ENCODE results near the gene PRDM11. TPM values are rescaled to one million over a fixed set of nuclear protein-coding genes. Genes with fewer than 3 reads are reported as not detected.
A peak's percentile ranks its signal among the peaks of the same experiment; 100 is the strongest.

Gene PRDM11
- total RNA-seq, 4 donors from 2014 or later = 5.0 to 15.4 (median 9.5) TPM

- Histone ChIP-seq H3K9me3 (no peaks in the 10 kb centered on the region), H3K27ac (peak overlapping the region; percentile 73 to 84 (median 78)), H3K4me1 (peaks cover 10 to 16% of the 10 kb centered on the region in 2 donors), H3K36me3 (peaks cover 0 to 8% of the 10 kb centered on the region in 2 donors), H3K27me3 (no peaks in the 10 kb centered on the region), H3K4me3 (peak overlapping the region; percentile 48 to 64 (median 53))
- in situ Hi-C loops (cut with MboI; ENCODE audit: low sequenced_read_pairs in 4 of 4) (no loop called here), intact Hi-C loops (cut with DNase I; ENCODE audit: low total_unique reads) (loop anchor here (1.0 to 10.0 kb wide), 4 partner anchors 30 to 154 kb away; no protein-coding TSS in a partner anchor)
- peak in 1 of 2 donors; percentile 29 for TF ChIP-seq POLR2A (IDR thresholded peaks at IDR 0.05)
- TF ChIP-seq CTCF (IDR thresholded peaks at IDR 0.05 in 4 of 5, conservative IDR thresholded peaks at IDR 0.05 in 1 of 5) = peak; percentile 46 to 71 (median 57)
- ATAC-seq = peak; percentile 77 to 78
- DNase-seq = peak; percentile 58 to 72
Observed at GRCh38 chr11:45180179-45180847, 33.9 kb downstream of the PRDM11 start.

GRCh38 chr11:45180848-45181192 lies 34.4 kb downstream of the PRDM11 start:
- peak; percentile 68 to 78 for ATAC-seq
- peaks cover 10 to 16% of the 10 kb centered on the region in 2 donors for H3K4me1 ChIP-seq
- intact Hi-C loops (cut with DNase I; ENCODE audit: low total_unique reads) (loop anchor here (1.0 to 10.0 kb wide), 4 partner anchors 30 to 154 kb away; no protein-coding TSS in a partner anchor), in situ Hi-C loops (cut with MboI; ENCODE audit: low sequenced_read_pairs in 4 of 4) (no loop called here)
- no peak for TF ChIP-seq CTCF (IDR thresholded peaks at IDR 0.05 in 4 of 5, conservative IDR thresholded peaks at IDR 0.05 in 1 of 5)
- peak in 1 of 2 donors; percentile 20 for TF ChIP-seq POLR2A (IDR thresholded peaks at IDR 0.05)
- DNase-seq = peak in 1 of 2 donors; percentile 59
- peak overlapping the region; percentile 73 to 84 (median 78) for H3K27ac ChIP-seq
- peaks cover 0 to 8% of the 10 kb centered on the region in 2 donors for H3K36me3 ChIP-seq
- no peaks in the 10 kb centered on the region for H3K27me3 ChIP-seq
- peak overlapping the region; percentile 48 to 64 (median 53) for H3K4me3 ChIP-seq
- H3K9me3 ChIP-seq = no peaks in the 10 kb centered on the region

GRCh38 chr11:45181193-45181888 lies 34.9 kb downstream of the PRDM11 start:
- Histone ChIP-seq H3K4me1 (peaks cover 10 to 16% of the 10 kb centered on the region in 2 donors), H3K27ac (peak overlapping the region; percentile 73 to 84 (median 78)), H3K4me3 (peak overlapping the region; percentile 48 to 64 (median 53)), H3K27me3 (no peaks in the 10 kb centered on the region), H3K9me3 (no peaks in the 10 kb centered on the region), H3K36me3 (peaks cover 0 to 8% of the 10 kb centered on the region in 2 donors)
- no peak for DNase-seq
- ATAC-seq = peak; percentile 3 to 14
- TF ChIP-seq POLR2A (IDR thresholded peaks at IDR 0.05) (no peak), CTCF (IDR thresholded peaks at IDR 0.05 in 4 of 5, conservative IDR thresholded peaks at IDR 0.05 in 1 of 5) (no peak)
- in situ Hi-C loops (cut with MboI; ENCODE audit: low sequenced_read_pairs in 4 of 4) = no loop called here
- intact Hi-C loops (cut with DNase I; ENCODE audit: low total_unique reads) = loop anchor here (2.0 to 10.0 kb wide), 3 partner anchors 29 to 153 kb away; no protein-coding TSS in a partner anchor

GRCh38 chr11:45181889-45182550 lies 35.6 kb downstream of the PRDM11 start:
- no peak for DNase-seq
- intact Hi-C loops (cut with DNase I; ENCODE audit: low total_unique reads) = loop anchor here (2.0 to 10.0 kb wide), 4 partner anchors 29 to 153 kb away; no protein-coding TSS in a partner anchor

More at GRCh38 chr11:45181889-45182550, 35.6 kb downstream of the PRDM11 start:
- no peak for ATAC-seq
- in situ Hi-C loops (cut with MboI; ENCODE audit: low sequenced_read_pairs in 4 of 4) = no loop called here
- peaks cover 0 to 8% of the 10 kb centered on the region in 2 donors for H3K36me3 ChIP-seq
- H3K27ac ChIP-seq = peak overlapping the region; percentile 73 to 84 (median 78)
- no peaks in the 10 kb centered on the region for H3K27me3 ChIP-seq
- H3K4me1 ChIP-seq = peaks cover 10 to 16% of the 10 kb centered on the region in 2 donors
- no peaks in the 10 kb centered on the region for H3K9me3 ChIP-seq
- H3K4me3 ChIP-seq = peak overlapping the region in 2 of 4 donors; percentile 48 to 52
- TF ChIP-seq CTCF (IDR thresholded peaks at IDR 0.05 in 4 of 5, conservative IDR thresholded peaks at IDR 0.05 in 1 of 5) (no peak), POLR2A (IDR thresholded peaks at IDR 0.05) (no peak)

All from gastrocnemius medialis (tissue), 4 donors.